Mesenchymal stem cell (in vitro differentiated cells and primary cell): ENCODE results near the gene CELF4.

ENCODE experiments used
- DNase-seq: peaks from one replicate; pipeline ENCODE4 v3.0.0-alpha.2; 2013
- H2AFZ ChIP-seq: one replicate; pipeline ENCODE4 v1.6.1; 2013; ENCODE audit warnings: low read depth, mild to moderate bottlenecking, control low read depth, inconsistent platforms, low read length, moderate library complexity
- H2AK5ac ChIP-seq: 2 replicates; pipeline ENCODE4 v1.6.1; 2013; ENCODE audit warnings: low read length, moderate library complexity, mild to moderate bottlenecking, inconsistent platforms; ENCODE audit not compliant: severe bottlenecking
- H2BK120ac ChIP-seq: one replicate; pipeline ENCODE4 v1.6.1; 2013; ENCODE audit warnings: low read depth, mild to moderate bottlenecking, inconsistent platforms, low read length, moderate library complexity
- H2BK12ac ChIP-seq, 2 experiments: one replicate each; pipeline ENCODE4 v1.6.1; 2013; ENCODE audit warnings: inconsistent platforms in 2 of 2, low read length in 2 of 2, mild to moderate bottlenecking in 2 of 2, moderate library complexity in 2 of 2, control low read depth in 1 of 2
- H2BK15ac ChIP-seq: one replicate; pipeline ENCODE4 v1.6.1; 2013; ENCODE audit warnings: mild to moderate bottlenecking, low read depth, inconsistent platforms; ENCODE audit not compliant: poor library complexity, severe bottlenecking
- H2BK5ac ChIP-seq: 2 replicates; pipeline ENCODE4 v1.6.1; 2013; ENCODE audit warnings: low read depth, mild to moderate bottlenecking, low read length, control low read depth, inconsistent platforms; ENCODE audit not compliant: poor library complexity, severe bottlenecking
- H3K14ac ChIP-seq, 2 experiments: one replicate each; pipeline ENCODE4 v1.6.1; 2013; ENCODE audit warnings: inconsistent platforms in 2 of 2, low read length in 2 of 2, control low read depth in 1 of 2, mild to moderate bottlenecking in 1 of 2, moderate library complexity in 1 of 2
- H3K18ac ChIP-seq, 2 experiments: one replicate each; pipeline ENCODE4 v1.6.1; 2013; ENCODE audit warnings: inconsistent platforms in 2 of 2, low read length in 2 of 2, control low read depth in 1 of 2, low read depth in 1 of 2, mild to moderate bottlenecking in 1 of 2
- H3K23ac ChIP-seq, 2 experiments: one replicate each; pipeline ENCODE4 v1.6.1; 2013; ENCODE audit warnings: inconsistent platforms in 2 of 2, low read length in 2 of 2, mild to moderate bottlenecking in 2 of 2, moderate library complexity in 2 of 2, control low read depth in 1 of 2
- H3K27ac ChIP-seq: 2 replicates; pipeline ENCODE4 v1.5.1; 2013; ENCODE audit warnings: mild to moderate bottlenecking, moderate library complexity, low read length, control low read depth, inconsistent platforms; ENCODE audit not compliant: poor library complexity, severe bottlenecking
- H3K27me3 ChIP-seq, 2 experiments: 2 replicates each; pipeline versions ENCODE4 v1.6.1 to v1.7.0; 2013; ENCODE audit warnings: low read length in 2 of 2, mild to moderate bottlenecking in 2 of 2, moderate library complexity in 2 of 2, control low read depth in 1 of 2, inconsistent platforms in 1 of 2; ENCODE audit not compliant: control insufficient read depth in 1 of 2, insufficient read depth in 1 of 2
- H3K36me3 ChIP-seq, 2 experiments: 2 replicates each; pipeline versions ENCODE4 v1.6.1 to v1.7.0; 2013; ENCODE audit warnings: low read length in 2 of 2, control low read depth in 1 of 2, inconsistent platforms in 1 of 2, low read depth in 1 of 2, mild to moderate bottlenecking in 1 of 2; ENCODE audit not compliant: insufficient read depth in 2 of 2, control insufficient read depth in 1 of 2
- H3K4ac ChIP-seq, 2 experiments: one replicate each; pipeline ENCODE4 v1.6.1; 2013; ENCODE audit warnings: inconsistent platforms in 2 of 2, low read length in 2 of 2, mild to moderate bottlenecking in 2 of 2, moderate library complexity in 2 of 2, control low read depth in 1 of 2, low read depth in 1 of 2
- H3K4me1 ChIP-seq: 2 replicates; pipeline ENCODE4 v1.6.1; 2013; ENCODE audit warnings: low read depth, low read length, control low read depth; ENCODE audit not compliant: control insufficient read depth, insufficient read depth
- H3K4me2 ChIP-seq: 2 replicates; pipeline ENCODE4 v1.6.1; 2013; ENCODE audit warnings: low read length, mild to moderate bottlenecking, inconsistent platforms; ENCODE audit not compliant: poor library complexity, severe bottlenecking
- H3K4me3 ChIP-seq, 2 experiments: 2 replicates each; pipeline versions ENCODE4 v1.5.1 to v1.7.0; 2013; ENCODE audit warnings: low read length in 2 of 2, mild to moderate bottlenecking in 2 of 2, control low read depth in 1 of 2, low read depth in 1 of 2; ENCODE audit not compliant: insufficient read depth in 1 of 2
- H3K79me1 ChIP-seq: replicated peaks from 2 replicates; pipeline ENCODE4 v1.6.1; 2013; ENCODE audit warnings: mild to moderate bottlenecking, control low read depth, low read length, inconsistent platforms; ENCODE audit not compliant: poor library complexity, severe bottlenecking
- H3K9ac ChIP-seq: 2 replicates; pipeline ENCODE4 v1.7.0; 2013; ENCODE audit warnings: mild to moderate bottlenecking, low read length, moderate library complexity
- H3K9me3 ChIP-seq: 2 replicates; pipeline ENCODE4 v1.7.0; 2013; ENCODE audit warnings: mild to moderate bottlenecking, low read length; ENCODE audit not compliant: control insufficient read depth
- H4K8ac ChIP-seq: one replicate; pipeline ENCODE4 v1.6.1; 2013; ENCODE audit warnings: inconsistent platforms, mild to moderate bottlenecking, low read length, moderate library complexity
- H4K91ac ChIP-seq: one replicate; pipeline ENCODE4 v1.6.1; 2013; ENCODE audit warnings: mild to moderate bottlenecking, low read length, inconsistent platforms
- WGBS: methylation state at CpG from one replicate; pipeline ENCODE4 v1.1.7; 2013; ENCODE audit warnings: mixed read lengths; 5-methylcytosine and 5-hydroxymethylcytosine counted together

Gene CELF4

DNA sequence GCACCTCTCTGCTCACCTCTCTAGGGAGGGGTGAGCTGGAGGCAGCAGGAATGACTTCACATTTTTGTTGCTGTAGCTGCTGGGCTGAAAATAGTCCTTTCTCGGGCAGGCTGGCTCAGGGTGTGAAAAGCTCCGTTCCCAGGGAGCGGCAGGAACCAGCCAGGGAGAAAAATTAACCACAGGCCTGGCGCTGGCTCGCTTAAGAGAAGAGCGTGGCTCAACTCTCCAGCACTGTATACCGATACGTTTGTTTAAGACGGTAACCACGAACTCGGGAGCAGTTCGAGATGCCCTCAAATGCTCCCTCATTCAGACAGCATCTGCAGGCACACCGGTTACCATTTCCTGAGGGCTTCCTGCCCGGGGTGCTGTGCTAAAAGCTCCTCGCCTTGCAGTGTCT, 129.6 kb downstream of the CELF4 start:
- H3K4me1 ChIP-seq: no peaks in the 10 kb centered on the region
- H3K23ac ChIP-seq: no peak overlapping the region
- WGBS: 61% methylated on average over 15 of the region's 15 CpGs
- no peak overlapping the region for H2AFZ ChIP-seq
- H3K4me2 ChIP-seq: no peak overlapping the region
- H2BK12ac ChIP-seq: no peak overlapping the region
- peaks cover 50 to 59% of the 10 kb centered on the region in 2 experiments for H3K27me3 ChIP-seq
- H3K4ac ChIP-seq: no peak overlapping the region
- no peak for DNase-seq
- no peak overlapping the region for H3K27ac ChIP-seq
- H3K9ac ChIP-seq: no peak overlapping the region
- H2BK5ac ChIP-seq: no peak overlapping the region
- H3K18ac ChIP-seq: no peak overlapping the region
- H4K91ac ChIP-seq: no peak overlapping the region
- no peaks in the 10 kb centered on the region for H3K79me1 ChIP-seq
- no peak overlapping the region for H3K14ac ChIP-seq
- H3K4me3 ChIP-seq: no peak overlapping the region
- no peak overlapping the region for H2BK15ac ChIP-seq
- no peaks in the 10 kb centered on the region for H3K9me3 ChIP-seq
- no peak overlapping the region for H2AK5ac ChIP-seq
- H4K8ac ChIP-seq: no peak overlapping the region
- no peak overlapping the region for H2BK120ac ChIP-seq
- no peaks in the 10 kb centered on the region for H3K36me3 ChIP-seq

DNA sequence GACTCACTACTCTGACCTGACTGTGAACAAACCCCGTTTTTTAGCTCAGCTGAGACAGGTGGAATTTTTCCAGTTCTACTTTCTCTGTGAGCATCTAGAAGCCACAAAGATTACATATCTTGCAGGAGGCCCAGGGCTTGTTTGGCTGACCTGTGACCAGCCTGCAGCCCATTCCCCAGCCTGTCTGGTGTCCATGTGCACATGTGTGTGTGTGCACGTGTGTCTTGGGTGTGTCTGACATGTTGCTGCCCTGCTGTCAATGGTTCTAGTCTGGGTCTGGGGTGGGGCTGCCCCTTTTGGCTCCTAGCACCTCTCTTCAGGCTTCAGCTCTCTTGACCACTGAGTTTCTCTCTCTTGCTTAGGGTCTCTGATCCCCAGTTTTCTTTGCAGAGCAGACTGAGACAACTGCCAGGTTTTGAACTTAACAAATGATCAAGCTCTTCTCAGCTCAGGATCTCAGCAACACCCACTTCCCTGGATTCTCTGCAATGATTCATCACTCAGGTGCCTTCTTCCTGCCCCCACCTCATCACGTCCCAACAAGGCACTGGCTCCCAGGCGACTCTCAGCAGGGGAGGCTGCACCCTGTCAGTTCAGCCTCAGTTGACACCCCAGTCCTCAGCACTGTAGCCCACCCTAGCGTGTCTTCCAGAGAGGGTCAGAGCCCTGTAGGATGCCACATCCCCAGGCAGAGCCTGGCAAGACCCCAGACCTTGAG, 130.3 kb downstream of the CELF4 start:
- Histone ChIP-seq H3K27ac (no peak overlapping the region), H2BK12ac (no peak overlapping the region), H3K4me2 (no peak overlapping the region), H3K9ac (no peak overlapping the region), H2AK5ac (no peak overlapping the region), H3K79me1 (no peaks in the 10 kb centered on the region), H2AFZ (no peak overlapping the region), H3K36me3 (no peaks in the 10 kb centered on the region), H3K27me3 (peaks cover 50 to 53% of the 10 kb centered on the region in 2 experiments), H3K18ac (no peak overlapping the region), H3K4me1 (no peaks in the 10 kb centered on the region), H3K14ac (no peak overlapping the region), H3K23ac (no peak overlapping the region), H2BK5ac (no peak overlapping the region), H2BK15ac (no peak overlapping the region), H3K4me3 (no peak overlapping the region), H3K4ac (no peak overlapping the region), H2BK120ac (no peak overlapping the region), H4K91ac (no peak overlapping the region), H4K8ac (no peak overlapping the region), H3K9me3 (no peaks in the 10 kb centered on the region)
- WGBS: 77% methylated on average over 5 of the region's 5 CpGs
- no peak for DNase-seq

DNA sequence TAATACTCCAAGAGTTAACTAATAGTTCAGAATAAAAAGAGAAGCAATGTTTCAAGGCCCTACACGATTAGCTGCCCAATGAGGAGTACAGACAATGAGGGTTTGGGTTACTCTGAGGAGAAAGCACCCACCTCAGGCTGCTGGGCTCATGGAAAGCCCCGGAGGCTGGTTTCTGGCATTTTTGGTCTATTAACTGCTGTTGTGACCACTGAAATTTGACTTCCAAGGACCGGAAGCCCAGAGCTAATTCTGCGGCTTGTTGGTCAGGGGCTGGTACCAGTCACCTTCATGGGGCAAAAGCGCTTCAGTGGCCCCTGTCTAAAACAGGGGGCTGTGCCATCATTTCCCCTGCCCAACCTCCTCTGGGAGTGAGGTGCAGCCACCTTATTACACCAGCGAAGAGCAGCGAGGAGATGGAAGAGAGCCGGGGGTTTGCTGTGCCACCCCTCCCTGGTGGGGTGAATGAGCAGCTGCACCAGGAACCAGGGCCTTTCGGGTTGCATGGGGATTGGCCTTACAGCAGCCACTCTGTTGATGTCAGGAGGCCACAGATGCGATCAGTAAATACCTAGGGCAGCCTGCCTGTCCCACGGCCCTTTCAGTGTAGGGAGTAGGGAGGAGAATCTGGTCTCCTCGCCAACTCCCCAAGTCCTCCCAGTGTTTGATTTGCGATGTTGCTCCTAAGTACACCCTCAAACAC, 131.3 kb downstream of the CELF4 start:
- DNase-seq: no peak
- H3K4me2 ChIP-seq: no peak overlapping the region
- H2BK15ac ChIP-seq: no peak overlapping the region
- no peak overlapping the region for H4K8ac ChIP-seq
- no peaks in the 10 kb centered on the region for H3K4me1 ChIP-seq
- no peak overlapping the region for H3K4me3 ChIP-seq
- WGBS: 91% methylated on average over 11 of the region's 13 CpGs
- no peak overlapping the region for H3K14ac ChIP-seq
- H2BK5ac ChIP-seq: no peak overlapping the region
- no peak overlapping the region for H3K18ac ChIP-seq
- no peak overlapping the region for H3K23ac ChIP-seq
- no peak overlapping the region for H3K9ac ChIP-seq
- no peaks in the 10 kb centered on the region for H3K79me1 ChIP-seq
- no peak overlapping the region for H4K91ac ChIP-seq
- H2BK120ac ChIP-seq: no peak overlapping the region
- no peak overlapping the region for H2BK12ac ChIP-seq
- no peak overlapping the region for H3K27ac ChIP-seq
- H3K36me3 ChIP-seq: no peaks in the 10 kb centered on the region
- no peak overlapping the region for H2AFZ ChIP-seq
- H3K9me3 ChIP-seq: no peaks in the 10 kb centered on the region
- no peak overlapping the region for H3K4ac ChIP-seq
- no peak overlapping the region for H2AK5ac ChIP-seq
- H3K27me3 ChIP-seq: peaks cover 45 to 47% of the 10 kb centered on the region in 2 experiments

DNA sequence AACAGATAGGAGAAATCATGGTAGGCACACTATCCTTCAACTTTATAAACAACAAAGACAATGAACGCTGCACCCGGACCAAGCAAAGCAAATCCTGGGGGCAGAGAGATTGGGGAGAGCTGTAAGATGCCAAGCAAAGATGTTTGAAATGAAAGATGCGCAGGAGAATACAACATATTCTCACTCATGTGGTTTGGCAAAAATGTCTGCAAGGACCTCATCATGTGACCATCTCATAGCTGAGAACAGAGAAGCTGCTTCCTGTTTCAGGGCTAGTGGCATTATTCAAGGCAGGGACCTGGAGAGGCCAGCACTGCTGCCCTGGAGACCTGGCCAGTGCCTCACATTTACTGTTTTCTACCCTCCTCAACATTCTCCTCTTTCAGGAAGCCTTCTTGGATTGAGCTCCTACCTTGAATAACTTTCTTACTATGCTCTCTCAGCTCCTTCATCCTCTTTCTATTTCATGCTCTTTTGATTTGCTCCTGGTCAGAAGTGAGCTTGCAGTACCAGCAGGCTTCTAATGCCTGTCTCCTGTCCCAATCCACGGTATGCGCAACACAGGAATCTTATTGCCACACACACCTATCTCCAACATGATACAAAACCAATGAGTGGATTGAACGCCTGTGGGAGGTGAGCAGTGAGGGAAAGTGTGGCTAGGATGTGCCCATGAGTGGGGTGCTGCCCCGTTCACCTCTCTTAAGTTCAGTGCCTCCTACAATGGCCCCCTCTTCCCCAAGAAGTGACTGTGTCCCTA, 133.0 kb downstream of the CELF4 start:
- Histone ChIP-seq H3K4me3 (no peak overlapping the region), H3K79me1 (no peaks in the 10 kb centered on the region), H2BK120ac (no peak overlapping the region), H3K27me3 (peaks cover 30 to 39% of the 10 kb centered on the region in 2 experiments), H3K14ac (no peak overlapping the region), H3K4me2 (no peak overlapping the region), H3K27ac (no peak overlapping the region), H4K8ac (no peak overlapping the region), H3K18ac (no peak overlapping the region), H2AK5ac (no peak overlapping the region), H2BK15ac (no peak overlapping the region), H3K23ac (no peak overlapping the region), H3K9ac (no peak overlapping the region), H3K36me3 (no peaks in the 10 kb centered on the region), H2BK12ac (no peak overlapping the region), H2AFZ (no peak overlapping the region), H3K4me1 (no peaks in the 10 kb centered on the region), H3K4ac (no peak overlapping the region), H2BK5ac (no peak overlapping the region), H4K91ac (no peak overlapping the region), H3K9me3 (no peaks in the 10 kb centered on the region)
- DNase-seq: peak; percentile 9
- 93% methylated on average over 4 of the region's 7 CpGs for WGBS
